Adrenal gland (tissue), 12 donors: Measurements from ENCODE around the gene LPO. TPM values are rescaled to one million over a fixed set of nuclear protein-coding genes. Genes with fewer than 3 reads are reported as not detected.

Experiments
- DNase-seq, 7 donors: peaks; one replicate each; pipeline ENCODE4 v3.0.0-alpha.2; 2019 to 2020
- H3K27ac ChIP-seq, 5 donors: fragments of 200-600 bp; sonication (generic) in 4 of 5; 1 replicate in 3 of 5; 2 replicates in 2 of 5; pipeline versions ENCODE4 v1.5.1 to v1.8.0; 2016 to 2020; ENCODE audit warnings: mild to moderate bottlenecking in 1 of 5
- H3K27me3 ChIP-seq: fragments of 200-600 bp; 2 replicates; pipeline ENCODE4 v1.8.0; 2021
- H3K36me3 ChIP-seq, 2 donors: fragments of 200-600 bp; replicated peaks in 1 of 2; 1 replicate in 1 of 2; 2 replicates in 1 of 2; pipeline versions ENCODE4 v1.5.1 to v1.8.0; 2018 to 2022
- H3K4me1 ChIP-seq, 2 donors: fragments of 200-600 bp; replicated peaks in 1 of 2; 1 replicate in 1 of 2; 2 replicates in 1 of 2; pipeline versions ENCODE4 v1.5.1 to v1.8.0; 2018 to 2021
- H3K4me3 ChIP-seq, 4 donors: fragments of 200-600 bp; sonication (generic) in 3 of 4; one replicate each; pipeline ENCODE4 v1.5.1; 2016 to 2018
- H3K9me3 ChIP-seq, 3 donors: fragments of 200-600 bp; sonication (generic) in 1 of 3; replicated peaks in 1 of 3; 1 replicate in 2 of 3; 2 replicates in 1 of 3; pipeline versions ENCODE4 v1.5.1 to v1.8.0; 2016 to 2021
- POLR2A ChIP-seq, 2 donors: fragments of 450-650 bp; IDR thresholded peaks; one replicate each; pipeline ENCODE4 v1.6.1; 2017; ENCODE audit warnings: antibody characterized with exemption in 2 of 2, mild to moderate bottlenecking in 2 of 2, moderate library complexity in 1 of 2
- WGBS, 4 donors: extraction: QIAGEN DNeasy Blood & Tissue Kit in 2 of 4; methylation state at CpG; one replicate each; pipeline versions ENCODE4 v1.1.5 to v1.1.7; 2013 to 2017; 5-methylcytosine and 5-hydroxymethylcytosine counted together
- intact Hi-C, 2 donors: fragments of 100-400 bp; cut with DNase I; formaldehyde crosslinking; loops; one replicate each; pipeline versions ENCODE4 v1.14.1 to v1.15.0; 2022 to 2023
- polyA plus RNA-seq, 3 donors: library from polyadenylated mRNA; stranded (reverse); fragments of 200-250 nt in 2 of 3; fragments of 350-450 nt in 1 of 3; fragmentation: Illumina TruSeq in 1 of 3; extraction: RNeasy Lipid Tissue Mini Kit (QIAGEN cat#74804) in 1 of 3; gene quantifications; one replicate each; pipeline ENCODE4 v1.2.3, GENCODE V29; 2013 to 2014
- total RNA-seq, 9 donors: library from RNA; depleted of rRNA in 4 of 9; stranded (reverse); fragments of >200 nt in 4 of 9; fragments of 120-200 nt in 1 of 9; fragmentation: NEBNext Ultra II Directional in 1 of 9; extraction: Animal tissue kit (Norgen Biotek cat#: 25700) in 1 of 9; gene quantifications; one replicate each; pipeline versions ENCODE4 v1.1.0 to v1.2.4, GENCODE V29; 2013 to 2023
- TF ChIP-seq, protein P1 (sequence below), 6 experiments: fragments of 450-650 bp in 4 of 6; fragments of 200-600 bp in 2 of 6; sonication (generic) in 1 of 6; IDR thresholded peaks; 1 replicate in 5 of 6; 2 replicates in 1 of 6; pipeline versions ENCODE4 v1.5.1 to v1.8.0; 2016 to 2021; ENCODE audit warnings: antibody characterized with exemption in 6 of 6, mild to moderate bottlenecking in 2 of 6, moderate library complexity in 1 of 6
- donor health status: healthy with polysubstance abuse.
- donor health status: Bipolar disorder and iron deficiency.
- donor health status: DM: yes; HTN: yes; CAD: no.
- donor health status: DM: no; HTN: no; CAD: no.
- donor health status: DM: no; HTN: no; CAD: no.
- donor health status: DM: yes; HTN: yes; CAD: no.

The LPO gene
- total and polyA plus RNA-seq, 12 donors: 0.06 to 0.16 TPM; not detected in 10

DNA sequence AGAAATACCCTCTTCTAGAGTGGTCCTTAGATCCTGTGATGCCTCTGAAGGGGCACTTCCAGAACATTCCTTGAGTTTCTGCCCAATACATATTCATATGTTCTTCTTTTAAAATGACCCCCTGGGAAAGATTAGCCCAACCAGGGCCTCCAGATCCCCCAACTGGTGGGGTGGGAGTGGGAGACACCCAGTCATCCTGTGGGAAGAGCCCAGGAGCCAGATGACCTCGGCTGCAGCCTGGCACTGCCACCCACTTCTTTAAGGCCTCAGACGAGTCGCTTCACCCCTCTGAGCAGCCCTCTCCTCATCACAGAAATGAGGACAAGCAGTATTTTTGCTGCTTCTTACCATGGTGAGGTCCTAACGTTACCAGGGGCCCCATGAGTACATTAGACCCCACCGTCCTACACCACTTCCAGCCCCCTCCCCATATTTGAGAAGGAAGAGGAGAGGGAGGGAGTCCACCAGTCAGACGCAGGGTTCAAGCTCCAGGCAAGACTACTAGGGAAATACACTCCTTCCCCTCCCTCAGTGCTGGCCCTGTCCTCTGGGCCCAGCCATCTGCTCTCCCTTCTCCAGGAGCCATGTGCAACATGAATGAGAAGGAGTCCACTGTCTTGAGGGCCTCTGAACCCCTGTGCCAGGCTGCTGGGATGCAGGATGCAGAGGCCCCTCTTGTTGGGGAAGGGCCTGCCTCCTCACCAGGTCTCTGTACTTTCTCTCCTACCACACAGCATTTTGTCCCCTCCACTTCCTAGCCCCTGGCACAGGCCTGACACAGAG is 30.6 kb downstream of the LPO start:
- peak in 1 of 7 donors; percentile 14 for DNase-seq

DNA sequence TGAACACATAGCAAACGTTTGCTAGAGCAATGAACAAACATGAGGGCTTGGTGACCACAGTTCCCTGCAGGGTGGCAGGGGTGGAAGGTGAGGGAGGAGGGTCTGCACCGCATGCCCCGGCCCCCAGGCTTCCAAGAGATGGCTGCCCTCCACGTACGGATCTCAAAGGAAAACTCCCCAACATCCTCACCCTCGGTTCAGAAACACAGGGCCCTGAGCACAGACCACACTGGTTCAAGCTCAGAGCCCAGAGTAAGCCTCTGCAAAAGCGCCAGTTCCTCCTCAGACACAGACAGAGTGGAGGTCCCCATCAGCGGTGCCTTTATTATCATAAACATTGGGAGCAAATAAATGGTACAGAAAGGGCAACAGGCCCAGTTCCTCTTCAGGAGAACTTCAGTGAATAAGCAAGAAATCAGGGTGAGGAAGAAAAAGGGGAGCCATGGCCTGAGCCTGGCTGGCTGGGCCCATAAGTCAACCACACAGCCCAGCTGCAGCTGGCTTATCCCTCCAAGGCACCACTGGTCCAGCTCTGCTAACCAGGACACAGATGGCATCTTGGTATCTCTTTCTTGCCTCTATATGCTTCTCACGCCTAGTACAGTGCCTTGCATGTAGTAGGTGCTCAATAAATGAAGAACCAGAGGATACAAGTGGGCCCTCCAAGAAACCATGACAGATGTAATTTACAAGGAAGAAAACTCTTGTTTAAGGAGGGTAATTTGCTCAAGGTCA is 31.3 kb downstream of the LPO start:
- no peaks in the 10 kb centered on the region for H3K9me3 ChIP-seq
- intact Hi-C loops: no loop called here
- no peaks in the 10 kb centered on the region for H3K4me1 ChIP-seq
- H3K4me3 ChIP-seq: no peak overlapping the region
- no peaks in the 10 kb centered on the region for H3K36me3 ChIP-seq
- 70 to 88% (median 75%) methylated on average over 8 to 9 of the region's 9 CpGs for WGBS, 4 donors
- H3K27me3 ChIP-seq: peaks cover 6% of the 10 kb centered on the region
- TF ChIP-seq, protein P1, sequence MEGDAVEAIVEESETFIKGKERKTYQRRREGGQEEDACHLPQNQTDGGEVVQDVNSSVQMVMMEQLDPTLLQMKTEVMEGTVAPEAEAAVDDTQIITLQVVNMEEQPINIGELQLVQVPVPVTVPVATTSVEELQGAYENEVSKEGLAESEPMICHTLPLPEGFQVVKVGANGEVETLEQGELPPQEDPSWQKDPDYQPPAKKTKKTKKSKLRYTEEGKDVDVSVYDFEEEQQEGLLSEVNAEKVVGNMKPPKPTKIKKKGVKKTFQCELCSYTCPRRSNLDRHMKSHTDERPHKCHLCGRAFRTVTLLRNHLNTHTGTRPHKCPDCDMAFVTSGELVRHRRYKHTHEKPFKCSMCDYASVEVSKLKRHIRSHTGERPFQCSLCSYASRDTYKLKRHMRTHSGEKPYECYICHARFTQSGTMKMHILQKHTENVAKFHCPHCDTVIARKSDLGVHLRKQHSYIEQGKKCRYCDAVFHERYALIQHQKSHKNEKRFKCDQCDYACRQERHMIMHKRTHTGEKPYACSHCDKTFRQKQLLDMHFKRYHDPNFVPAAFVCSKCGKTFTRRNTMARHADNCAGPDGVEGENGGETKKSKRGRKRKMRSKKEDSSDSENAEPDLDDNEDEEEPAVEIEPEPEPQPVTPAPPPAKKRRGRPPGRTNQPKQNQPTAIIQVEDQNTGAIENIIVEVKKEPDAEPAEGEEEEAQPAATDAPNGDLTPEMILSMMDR (IDR thresholded peaks at IDR 0.05): no peak
- no peak for TF ChIP-seq POLR2A (IDR thresholded peaks at IDR 0.05)
- H3K27ac ChIP-seq: no peak overlapping the region
- DNase-seq: peak in 2 of 7 donors; percentile 6

More for the DNA sequence above, 30.6 kb downstream of the LPO start:
- 65 to 73% (median 68%) methylated on average over 6 of the region's 6 CpGs for WGBS, 4 donors
- intact Hi-C loops: no loop called here
- Histone ChIP-seq H3K9me3 (no peaks in the 10 kb centered on the region), H3K4me1 (no peaks in the 10 kb centered on the region), H3K36me3 (no peaks in the 10 kb centered on the region), H3K27ac (no peak overlapping the region), H3K4me3 (no peak overlapping the region), H3K27me3 (peaks cover 14% of the 10 kb centered on the region)
- TF ChIP-seq POLR2A (IDR thresholded peaks at IDR 0.05): no peak

DNA sequence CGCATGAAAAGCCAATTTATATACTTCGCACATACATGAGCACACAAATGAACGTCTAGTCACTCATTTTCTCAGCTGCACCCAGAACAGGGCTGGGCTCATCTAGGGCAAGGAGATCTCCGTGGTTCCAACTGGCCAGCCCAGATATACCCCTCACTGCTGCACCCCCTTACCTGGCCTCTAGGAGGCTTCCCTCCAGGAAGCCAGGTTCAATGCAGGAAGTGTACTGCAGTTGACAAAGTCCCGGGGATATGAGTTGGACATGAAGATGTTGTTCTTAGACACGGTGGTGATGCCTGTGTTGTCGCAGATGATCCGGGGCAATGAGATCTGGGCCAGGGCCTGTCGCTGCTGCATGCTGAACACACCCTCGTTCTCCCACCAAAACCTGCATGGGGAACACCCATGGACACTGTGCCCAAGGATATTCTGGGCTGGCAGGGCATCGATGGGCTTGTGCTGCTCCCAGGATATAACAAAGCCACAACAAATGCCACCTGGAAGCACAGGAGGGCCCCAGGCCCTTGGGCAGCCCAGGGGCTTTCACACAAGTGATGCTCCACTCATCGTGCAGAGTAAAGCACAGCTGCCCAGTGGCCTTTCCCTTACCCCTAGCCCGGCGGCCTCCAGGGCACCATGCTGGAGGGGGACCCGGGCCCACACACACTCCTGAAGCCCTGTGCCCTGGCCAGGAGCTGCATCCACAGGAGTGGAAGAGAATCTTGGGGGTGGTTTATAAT is 32.3 kb downstream of the LPO start:
- intact Hi-C loops: no loop called here
- Histone ChIP-seq H3K4me1 (no peaks in the 10 kb centered on the region), H3K4me3 (no peak overlapping the region), H3K27ac (no peak overlapping the region), H3K27me3 (peaks cover 6% of the 10 kb centered on the region), H3K36me3 (no peaks in the 10 kb centered on the region), H3K9me3 (no peaks in the 10 kb centered on the region)
- TF ChIP-seq, protein P1 (IDR thresholded peaks at IDR 0.05): no peak
- DNase-seq: peak in 2 of 7 donors; percentile 2 to 9
- WGBS, 4 donors: 73 to 83% (median 78%) methylated on average over 9 to 15 of the region's 15 CpGs

DNA sequence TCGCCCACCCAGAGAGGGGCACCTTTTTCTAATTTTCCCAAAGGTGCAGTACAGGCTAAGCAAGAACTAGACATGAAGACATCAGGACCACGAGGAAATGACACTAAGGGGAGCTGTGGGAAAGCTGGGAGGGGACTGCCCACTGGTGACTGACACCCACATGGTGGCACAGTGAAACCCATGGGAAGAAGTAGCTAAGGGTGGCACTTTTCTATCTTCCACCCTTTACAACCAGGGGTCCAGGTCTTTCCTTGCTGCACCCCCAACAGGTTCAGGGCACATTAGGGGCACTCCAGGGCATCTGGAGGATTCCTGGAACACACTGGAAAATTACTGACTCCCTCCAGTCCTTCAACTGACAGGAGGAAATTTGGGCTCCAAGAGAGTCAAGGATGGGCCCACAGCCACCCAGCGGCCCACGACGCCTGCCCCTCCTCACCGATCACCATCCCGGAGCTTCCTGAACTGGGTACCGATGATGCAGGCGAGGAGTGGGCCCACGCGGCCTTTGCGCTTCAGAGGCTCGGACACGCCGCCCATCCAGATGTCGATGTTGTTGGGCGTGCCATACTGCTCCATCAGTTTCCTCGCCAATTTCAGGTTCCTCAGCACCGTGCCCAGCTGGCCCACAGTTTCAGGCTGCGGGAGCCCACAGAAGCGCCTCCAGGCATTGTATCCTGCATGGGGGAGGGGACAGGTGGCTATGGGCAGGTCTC is 33.0 kb downstream of the LPO start:
- peak in 2 of 7 donors; percentile 1 to 17 for DNase-seq
- Histone ChIP-seq H3K4me3 (no peak overlapping the region), H3K36me3 (no peaks in the 10 kb centered on the region), H3K4me1 (no peaks in the 10 kb centered on the region), H3K27ac (no peak overlapping the region), H3K27me3 (peaks cover 6% of the 10 kb centered on the region), H3K9me3 (no peaks in the 10 kb centered on the region)
- TF ChIP-seq, protein P1 (IDR thresholded peaks at IDR 0.05): no peak
- intact Hi-C loops: no loop called here
- 88 to 95% (median 91%) methylated on average over 6 to 21 of the region's 21 CpGs for WGBS, 4 donors
